ENCODE data around the gene NHLRC4.

- TF ChIP-seq EZH2 (IDR thresholded peaks at IDR 0.05) (no peak), POLR2AphosphoS5 (IDR thresholded peaks at IDR 0.05; ENCODE audit: borderline replicate concordance, low read depth, low read length) (no peak), FOXP2 (optimal IDR thresholded peaks at IDR 0.05; ENCODE audit: control extremely low read depth, extremely low read length, insufficient read depth) (no peak)
Observed at GRCh38 chr16:593406-593805, 26.6 kb downstream of the NHLRC4 start.

Data from SK-N-MC (cell line).